IPS-11a (cell line): ENCODE measurements around the gene CYSLTR1.
"Not testable (repeated sequence)": the region's sequence is repeated elsewhere in the genome, so short reads cannot be mapped to it uniquely, and the experiment has no call there.

Experiments used
- H3K4me3 ChIP-seq: one replicate; pipeline ENCODE4 v1.5.1; 2013; ENCODE audit warnings: low read depth, low read length, control low read depth

CYSLTR1 gene

GRCh38 chrX:78226047-78226446, 101.4 kb downstream of the CYSLTR1 start:
- H3K4me3 ChIP-seq: not testable (repeated sequence)
